Activated CD8-positive, alpha-beta memory T cell treated with anti-CD3 and anti-CD28 coated beads for 24 hours (primary cell): ENCODE data around the gene NF1.
"Not testable (repeated sequence)": the region's sequence is repeated elsewhere in the genome, so short reads cannot be mapped to it uniquely, and the experiment has no call there.

Source experiments
- DNase-seq: peaks from one replicate; pipeline ENCODE4 v3.0.0-alpha.2; 2020

NF1 gene

GRCh38 chr17:31211352-31212012 lies 116.7 kb downstream of the NF1 start:
- DNase-seq: no peak

- no peak for DNase-seq
These were observed 121.4 kb downstream of the NF1 start for GRCh38 chr17:31216031-31216751.

- no peak for DNase-seq
These were observed 129.6 kb downstream of the NF1 start for GRCh38 chr17:31224366-31224765.

DNA sequence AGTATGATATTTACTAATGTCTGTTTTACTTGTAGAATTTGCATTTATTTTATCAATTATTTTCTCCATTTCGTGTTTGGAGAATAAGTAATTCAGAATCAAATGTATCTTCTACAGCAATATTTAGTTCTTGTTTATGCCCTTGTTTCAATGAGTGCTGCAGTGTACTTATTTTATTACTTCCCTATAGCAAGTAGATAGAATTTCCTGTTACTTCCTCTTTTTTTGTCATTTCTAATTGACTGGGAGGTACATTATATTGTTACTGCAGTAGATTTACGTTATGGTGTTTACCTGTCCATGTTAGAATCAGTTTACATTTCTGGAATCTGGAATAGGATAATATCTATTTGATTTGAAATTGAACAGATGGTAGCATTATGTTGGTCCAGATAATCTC lies 131.1 kb downstream of the NF1 start:
- no peak for DNase-seq

- no peak for DNase-seq
These were observed 131.6 kb downstream of the NF1 start for GRCh38 chr17:31226373-31226772.

GRCh38 chr17:31226950-31227349 lies 132.2 kb downstream of the NF1 start:
- DNase-seq: no peak

GRCh38 chr17:31231852-31232251 lies 137.1 kb downstream of the NF1 start:
- no peak for DNase-seq

DNA sequence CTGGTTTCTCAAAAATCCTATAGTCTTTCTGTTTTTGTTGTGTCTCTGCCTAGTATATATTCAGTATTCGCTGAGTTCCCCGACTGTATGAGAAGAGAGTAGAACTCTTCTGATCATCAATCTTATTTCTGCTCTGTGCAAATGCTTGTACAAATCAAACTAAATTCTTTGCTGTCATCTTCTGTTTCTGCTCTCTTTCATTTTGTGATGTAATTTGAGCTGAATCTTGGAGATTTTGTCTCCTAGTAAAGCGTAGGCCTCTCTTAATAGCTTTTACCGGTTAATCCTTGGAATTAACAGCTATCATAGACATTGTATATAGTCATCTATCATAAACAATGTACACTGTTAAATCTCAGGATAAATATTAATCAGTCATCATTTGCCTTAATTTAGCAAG lies 140.3 kb downstream of the NF1 start:
- no peak for DNase-seq

- no peak for DNase-seq
These were observed 141.4 kb downstream of the NF1 start for GRCh38 chr17:31236137-31236536.

GRCh38 chr17:31236712-31237111 lies 141.9 kb downstream of the NF1 start:
- no peak for DNase-seq

DNA sequence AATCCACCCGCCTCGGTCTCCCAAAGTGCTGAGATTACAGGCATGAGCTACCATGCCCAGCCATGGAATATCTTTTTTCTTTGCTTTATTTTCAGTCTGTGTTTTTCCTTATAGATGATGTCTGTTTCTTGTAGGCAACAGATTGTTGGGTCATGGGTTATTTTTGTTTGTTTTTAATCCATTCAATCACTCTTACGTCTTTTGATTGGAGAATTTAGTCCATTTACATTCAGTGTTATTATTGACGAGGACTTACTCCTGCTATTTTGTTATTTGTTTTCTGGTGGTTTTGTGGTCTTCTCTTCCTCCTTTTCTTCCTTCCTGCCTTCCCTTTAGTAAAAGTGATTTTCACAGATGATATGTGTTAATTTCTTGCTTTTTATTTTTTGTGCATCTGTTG lies 146.3 kb downstream of the NF1 start:
- no peak for DNase-seq

- DNase-seq: no peak
These were observed 154.4 kb downstream of the NF1 start for GRCh38 chr17:31248986-31249834.

GRCh38 chr17:31249835-31250141 lies 155.0 kb downstream of the NF1 start:
- no peak for DNase-seq

- DNase-seq: no peak
These were observed 155.5 kb downstream of the NF1 start for GRCh38 chr17:31250229-31250628.

DNA sequence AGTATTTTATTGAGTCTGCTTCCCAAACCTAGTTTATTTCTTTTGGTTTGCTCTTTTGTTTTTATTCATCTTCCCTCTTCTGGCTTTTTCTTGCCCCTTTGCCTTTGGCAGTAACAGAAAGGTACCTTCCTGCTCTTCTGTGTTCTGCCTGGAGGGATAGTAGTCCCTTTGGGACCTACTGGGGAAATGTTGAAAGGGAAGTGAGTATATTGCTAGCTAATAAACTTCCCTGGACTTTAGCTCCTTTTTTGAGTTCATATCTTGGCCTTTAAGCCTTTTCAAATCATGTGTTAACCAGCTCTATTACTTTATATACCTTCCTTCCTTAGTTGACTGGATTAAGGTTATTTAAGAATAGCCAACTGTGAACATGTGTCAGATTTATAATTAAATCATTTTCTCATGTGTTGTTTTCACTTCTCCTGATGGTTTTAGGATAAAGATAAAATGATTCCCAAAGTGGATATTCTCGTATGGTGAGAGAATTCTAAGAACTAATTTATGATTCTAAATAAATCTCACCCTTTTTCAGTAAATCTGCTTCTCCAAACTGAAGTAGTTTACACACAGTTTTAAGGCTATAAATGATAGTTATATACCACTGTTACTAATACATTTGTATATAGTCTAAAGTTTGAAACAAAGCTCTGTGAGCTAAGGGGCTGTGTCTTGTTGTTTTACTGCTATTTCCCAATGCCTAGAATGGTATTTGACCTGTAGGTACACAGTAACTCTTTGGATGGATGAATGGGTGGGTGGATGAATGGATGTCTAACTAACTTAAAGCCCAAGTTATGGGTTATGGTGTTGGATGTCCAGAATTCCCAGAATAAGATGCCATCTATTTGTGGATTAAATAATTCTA lies 156.6 kb downstream of the NF1 start:
- no peak for DNase-seq

- DNase-seq: no peak
These were observed 157.2 kb downstream of the NF1 start for GRCh38 chr17:31251970-31252328.

- DNase-seq: no peak
These were observed 158.0 kb downstream of the NF1 start for GRCh38 chr17:31252741-31253140.

DNA sequence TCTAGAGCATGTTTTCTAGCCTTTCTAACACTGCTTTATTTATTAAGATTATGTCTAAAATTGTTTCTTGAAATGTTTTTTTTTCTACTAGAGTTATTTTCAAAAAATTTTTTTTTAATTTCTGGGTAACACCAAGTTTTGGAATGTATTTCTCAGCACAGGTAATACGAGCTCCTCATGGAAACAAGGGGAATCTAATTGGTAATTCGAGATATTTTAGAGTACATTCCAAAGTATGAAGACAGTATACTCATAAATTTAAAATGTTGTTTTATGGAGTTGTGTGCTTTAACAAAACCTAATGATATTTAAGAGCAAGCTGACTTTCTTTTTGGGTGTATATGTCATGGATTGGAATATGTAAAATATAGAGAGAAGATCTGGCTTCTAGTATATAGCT lies 159.9 kb downstream of the NF1 start:
- DNase-seq: no peak

- DNase-seq: no peak
These were observed 162.2 kb downstream of the NF1 start for GRCh38 chr17:31256936-31257335.

GRCh38 chr17:31260151-31260550 lies 165.4 kb downstream of the NF1 start:
- DNase-seq: no peak

- DNase-seq: no peak
These were observed 166.8 kb downstream of the NF1 start for GRCh38 chr17:31261601-31262000.

DNA sequence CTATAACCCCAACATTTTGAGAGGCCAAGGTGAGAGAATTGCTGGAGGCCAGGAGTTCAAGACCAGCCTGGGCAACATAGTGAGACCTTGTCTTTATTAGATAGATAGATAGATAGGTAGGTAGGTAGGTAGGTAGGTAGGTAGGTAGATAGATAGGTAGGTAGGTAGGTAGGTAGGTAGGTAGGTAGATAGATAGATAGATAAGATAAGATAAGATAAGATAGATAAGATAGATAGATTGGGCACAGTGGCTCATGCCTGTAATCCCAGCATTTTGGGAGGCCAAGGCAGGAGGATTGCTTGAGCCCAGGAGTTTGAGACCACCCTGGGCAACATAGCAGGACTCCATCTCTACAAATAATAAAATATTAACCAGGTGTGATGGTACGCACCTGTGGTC lies 168.1 kb downstream of the NF1 start:
- DNase-seq: not testable (repeated sequence)

DNA sequence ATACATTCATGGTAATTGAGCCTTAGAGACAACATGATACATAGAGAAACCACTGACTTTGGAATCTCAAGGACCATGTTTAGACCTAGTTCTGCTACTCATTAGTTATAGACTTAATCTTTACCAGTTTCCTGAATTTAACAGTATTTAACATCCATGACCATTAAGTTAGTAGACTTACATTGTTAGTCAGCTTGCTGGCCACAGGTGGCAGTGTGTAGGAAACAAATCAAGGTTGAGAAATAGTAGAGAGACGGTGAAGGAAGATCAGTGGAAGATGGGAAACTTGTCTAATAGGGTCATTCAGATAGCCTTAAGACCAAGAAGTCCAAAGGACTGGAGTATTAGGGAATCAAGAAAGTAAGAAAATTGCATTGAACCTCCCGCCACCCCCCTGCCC lies 171.3 kb downstream of the NF1 start:
- no peak for DNase-seq
